WTC11 (cell line): ENCODE results near the gene NEDD4L. TPM values are rescaled to one million over a fixed set of nuclear protein-coding genes. Genes with fewer than 3 reads are reported as not detected.

Experiments
- ATAC-seq: fragments of 200-7000 bp; cut with Tn5 transposase; 2 replicates; pipeline ENCODE4 v1.10.0; 2021; ENCODE audit warnings: mild to moderate bottlenecking, moderate library complexity
- CTCF ChIA-PET: fragments of 300-600 bp; sonication (Branson Sonifier 250); formaldehyde crosslinking; loops from one replicate; lab custom pipeline; 2021; ENCODE audit warnings: antibody characterized with exemption; lab: Charles Lee
- POLR2A ChIA-PET: fragments of 350-600 bp; sonication (Branson Sonifier 250); formaldehyde crosslinking; loops from one replicate; lab custom pipeline; 2021; ENCODE audit warnings: antibody characterized with exemption; lab: Charles Lee
- DNase-seq: peaks from one replicate; pipeline ENCODE4 v3.0.0; 2021; ENCODE audit warnings: low spot score
- H3K27ac Mint-ChIP-seq: 2 replicates; pipeline ENCODE4 v1.8.0; 2021; ENCODE audit warnings: mixed read lengths
- H3K27me3 Mint-ChIP-seq: 2 replicates; pipeline ENCODE4 v1.8.0; 2021; ENCODE audit warnings: low read depth, mild to moderate bottlenecking, moderate library complexity, mixed read lengths
- H3K36me3 Mint-ChIP-seq: 2 replicates; pipeline ENCODE4 v1.8.0; 2021; ENCODE audit warnings: mixed read lengths
- H3K4me1 Mint-ChIP-seq: 2 replicates; pipeline ENCODE4 v1.8.0; 2022; ENCODE audit warnings: mixed read lengths
- H3K4me3 Mint-ChIP-seq: 2 replicates; pipeline ENCODE4 v1.8.0; 2021; ENCODE audit warnings: mild to moderate bottlenecking, moderate library complexity, mixed read lengths
- H3K9me3 Mint-ChIP-seq: 2 replicates; pipeline ENCODE4 v1.8.0; 2021; ENCODE audit warnings: mixed read lengths
- AFF4 ChIP-seq: sonication (generic); formaldehyde crosslinking; IDR thresholded peaks from 2 replicates; pipeline ENCODE4 v1.8.1; 2023; ENCODE audit warnings: mild to moderate bottlenecking, missing genetic modification reagents, borderline replicate concordance
- AR ChIP-seq: fragments of 250-450 bp; sonication (Bioruptor Pico); IDR thresholded peaks from 2 replicates; pipeline ENCODE4 v1.9.0; 2021; ENCODE audit warnings: mild to moderate bottlenecking
- CBFB ChIP-seq: sonication (generic); formaldehyde crosslinking; IDR thresholded peaks from 2 replicates; pipeline ENCODE4 v1.8.1; 2022; ENCODE audit warnings: mild to moderate bottlenecking, low read depth, missing genetic modification reagents
- E2F5 ChIP-seq: sonication (generic); formaldehyde crosslinking; IDR thresholded peaks from 2 replicates; pipeline ENCODE4 v1.8.1; 2022; ENCODE audit warnings: mild to moderate bottlenecking, moderate library complexity, missing genetic modification reagents
- ELF4 ChIP-seq: sonication (generic); formaldehyde crosslinking; IDR thresholded peaks from 2 replicates; pipeline ENCODE4 v1.8.1; 2022; ENCODE audit warnings: low read depth, mild to moderate bottlenecking, moderate library complexity, missing genetic modification reagents
- FOXP1 ChIP-seq: sonication (generic); formaldehyde crosslinking; IDR thresholded peaks from 2 replicates; pipeline ENCODE4 v1.8.0; 2022; ENCODE audit warnings: missing genetic modification reagents, mild to moderate bottlenecking, moderate library complexity, borderline replicate concordance
- MXD4 ChIP-seq: fragments of 250-450 bp; sonication (Bioruptor Pico); IDR thresholded peaks from 2 replicates; pipeline ENCODE4 v1.8.0; 2021; ENCODE audit warnings: mild to moderate bottlenecking, moderate library complexity, borderline replicate concordance
- NFYB ChIP-seq: sonication (generic); formaldehyde crosslinking; conservative IDR thresholded peaks from 2 replicates; pipeline ENCODE4 v1.8.0; 2022; ENCODE audit warnings: low read depth, missing genetic modification reagents
- NR1H2 ChIP-seq: sonication (generic); formaldehyde crosslinking; IDR thresholded peaks from 2 replicates; pipeline ENCODE4 v1.9.0; 2021; ENCODE audit warnings: mild to moderate bottlenecking, moderate library complexity, missing genetic modification reagents
- PRDM15 ChIP-seq: sonication (generic); formaldehyde crosslinking; IDR thresholded peaks from 2 replicates; pipeline ENCODE4 v1.8.0; 2022; ENCODE audit warnings: missing genetic modification reagents
- SMAD3 ChIP-seq: sonication (generic); formaldehyde crosslinking; IDR thresholded peaks from 2 replicates; pipeline ENCODE4 v1.8.0; 2022; ENCODE audit warnings: missing genetic modification reagents, mild to moderate bottlenecking, borderline replicate concordance
- STAT6 ChIP-seq: sonication (generic); formaldehyde crosslinking; conservative IDR thresholded peaks from 2 replicates; pipeline ENCODE4 v1.8.1; 2023; ENCODE audit warnings: mild to moderate bottlenecking, low read depth, missing genetic modification reagents, moderate library complexity
- ZNF219 ChIP-seq: sonication (generic); formaldehyde crosslinking; IDR thresholded peaks from 2 replicates; pipeline ENCODE4 v1.8.0; 2023; ENCODE audit warnings: missing genetic modification reagents, mild to moderate bottlenecking, borderline replicate concordance
- ZNF281 ChIP-seq: sonication (generic); formaldehyde crosslinking; IDR thresholded peaks from 2 replicates; pipeline ENCODE4 v1.8.0; 2023; ENCODE audit warnings: mild to moderate bottlenecking, missing genetic modification reagents
- ZNF423 ChIP-seq: fragments of 250-450 bp; sonication (Bioruptor Pico); IDR thresholded peaks from 2 replicates; pipeline ENCODE4 v2.1.2; 2022; ENCODE audit warnings: mild to moderate bottlenecking, moderate library complexity
- ZNF671 ChIP-seq: fragments of 250-450 bp; sonication (Bioruptor Pico); IDR thresholded peaks from 2 replicates; pipeline ENCODE4 v1.8.0; 2021; ENCODE audit warnings: mild to moderate bottlenecking
- total RNA-seq: library from RNA; stranded (reverse); gene quantifications from 3 replicates; pipeline ENCODE4 v1.2.3, GENCODE V29; 2021

Gene NEDD4L
- total RNA-seq, 1 experiment from 2014 or later, result 88.0 TPM

- no peak for TF ChIP-seq AFF4 (CRISPR knock-in tag)
- no peak for TF ChIP-seq NFYB (CRISPR knock-in tag)
- TF ChIP-seq PRDM15, result no peak
- TF ChIP-seq ZNF219 (CRISPR knock-in tag), result no peak
- TF ChIP-seq AR (CRISPR knock-in tag), result no peak
Observed at GRCh38 chr18:58042826-58043490, 1.1 kb upstream of the NEDD4L start (continued).

- H3K27me3 Mint-ChIP-seq, result peaks cover 9% of the 10 kb centered on the region
- no peaks in the 10 kb centered on the region for H3K9me3 Mint-ChIP-seq
- H3K27ac Mint-ChIP-seq, result peak overlapping the region; percentile 97
- DNase-seq (peak; percentile 52), ATAC-seq (peak; percentile 10)
- H3K4me3 Mint-ChIP-seq, result peak overlapping the region; percentile 98
- ChIA-PET CTCF (interaction anchor here (0.6 to 4.9 kb wide), 6 partner anchors 26 to 162 kb away, joined by 3 to 54 read pairs (median 4); no protein-coding TSS in a partner anchor), POLR2A (no interaction called here)
- H3K4me1 Mint-ChIP-seq, result peaks cover 34% of the 10 kb centered on the region
- H3K36me3 Mint-ChIP-seq, result no peaks in the 10 kb centered on the region
- no peak for TF ChIP-seq SMAD3
- TF ChIP-seq MXD4 (CRISPR knock-in tag), result no peak
- 0 out of 2 replicates have a peak, but pooled peaks have one; percentile 26 for TF ChIP-seq E2F5 (CRISPR knock-in tag)
- no peak for TF ChIP-seq ELF4 (CRISPR knock-in tag)
- TF ChIP-seq CBFB, result no peak
- no peak for TF ChIP-seq NR1H2 (CRISPR knock-in tag)
- TF ChIP-seq FOXP1 (CRISPR knock-in tag), result no peak
- TF ChIP-seq ZNF671 (CRISPR knock-in tag), result no peak
- 0 out of 2 replicates have a peak, but pooled peaks have one; percentile 30 for TF ChIP-seq ZNF281 (CRISPR knock-in tag)
- no peak for TF ChIP-seq STAT6
- peak; percentile 76 for TF ChIP-seq ZNF423 (CRISPR knock-in tag)
Observed at GRCh38 chr18:58044370-58045241, 580 bp downstream of the NEDD4L start.
